Stimulated activated CD4-positive, alpha-beta T cell treated with anti-CD3 and anti-CD28 coated beads, Interleukin-4, amount 100 ng/mL, for 48 hours (primary cell): ENCODE results near the gene GIMAP5.

Source experiments
- DNase-seq, 2 donors: peaks; one replicate each; pipeline ENCODE4 v3.0.0-alpha.2; 2020; ENCODE audit warnings: low read depth in 2 of 2

Gene GIMAP5

GRCh38 chr7:150735596-150736358 lies 1.4 kb upstream of the GIMAP5 start:
- DNase-seq, result no peak

- no peak for DNase-seq
Measured at GRCh38 chr7:150736864-150737263, 354 bp upstream of the GIMAP5 start.

DNA sequence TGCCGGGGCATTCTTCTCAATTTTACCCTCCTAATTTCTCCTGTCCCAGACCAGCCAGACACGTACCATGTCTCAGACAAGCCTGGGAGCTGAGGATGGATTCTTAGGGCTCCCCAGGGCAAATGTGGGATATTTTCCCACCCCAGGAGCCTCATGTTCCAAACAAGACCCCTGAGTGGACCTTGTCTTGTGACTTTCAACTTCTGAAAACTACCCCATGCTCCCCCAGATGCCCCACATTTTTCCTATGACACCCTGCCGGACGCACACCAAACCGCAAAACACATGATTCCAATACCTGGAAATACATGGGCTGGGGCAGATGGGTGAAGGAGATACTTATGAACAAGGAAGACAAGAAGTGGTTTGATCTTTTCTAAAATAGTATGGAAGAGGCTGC lies 874 bp downstream of the GIMAP5 start:
- no peak for DNase-seq

DNA sequence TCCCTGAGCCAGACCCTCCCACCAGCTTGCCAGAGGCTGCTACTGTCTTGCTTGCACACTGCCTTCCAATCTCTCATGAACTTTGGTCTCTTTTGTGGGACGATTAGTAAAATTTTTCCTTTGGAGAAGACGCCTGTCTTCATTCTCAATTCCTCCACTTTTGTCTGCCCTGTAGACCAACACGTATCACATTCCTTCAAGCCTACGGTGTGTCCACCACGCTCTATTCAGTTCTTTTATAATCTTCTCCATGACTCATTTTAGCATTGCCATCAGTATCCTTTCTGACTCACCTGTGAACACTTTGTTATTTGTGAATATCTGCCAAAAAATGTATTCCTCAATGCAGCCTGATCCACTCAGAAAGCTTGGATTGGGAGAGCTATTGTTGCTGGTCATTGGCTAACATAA lies 1.4 kb downstream of the GIMAP5 start:
- DNase-seq, result no peak

GRCh38 chr7:150739033-150739432 lies 1.8 kb downstream of the GIMAP5 start:
- DNase-seq, result no peak

DNA sequence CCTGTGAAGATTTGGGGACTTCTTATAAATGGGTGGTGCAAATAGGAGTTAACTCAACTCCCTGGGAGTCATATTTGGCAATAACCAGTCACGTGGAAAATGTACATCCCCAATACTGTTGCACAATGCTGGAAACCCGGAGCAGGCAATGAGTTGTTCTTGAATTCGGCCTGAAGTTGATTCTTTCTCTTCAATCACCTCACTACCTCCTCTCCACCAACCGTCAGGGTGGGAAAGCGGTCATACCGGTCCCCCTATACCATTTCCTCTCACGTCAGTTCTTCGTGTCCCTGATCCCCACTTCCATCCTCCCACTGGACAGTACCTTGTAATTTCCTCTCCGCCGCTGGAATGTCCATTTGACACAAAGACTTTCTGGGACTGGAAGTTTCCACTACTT lies 2.8 kb downstream of the GIMAP5 start:
- DNase-seq, result no peak

- DNase-seq, result no peak
Measured at GRCh38 chr7:150742286-150742968, 5.2 kb downstream of the GIMAP5 start.

DNA sequence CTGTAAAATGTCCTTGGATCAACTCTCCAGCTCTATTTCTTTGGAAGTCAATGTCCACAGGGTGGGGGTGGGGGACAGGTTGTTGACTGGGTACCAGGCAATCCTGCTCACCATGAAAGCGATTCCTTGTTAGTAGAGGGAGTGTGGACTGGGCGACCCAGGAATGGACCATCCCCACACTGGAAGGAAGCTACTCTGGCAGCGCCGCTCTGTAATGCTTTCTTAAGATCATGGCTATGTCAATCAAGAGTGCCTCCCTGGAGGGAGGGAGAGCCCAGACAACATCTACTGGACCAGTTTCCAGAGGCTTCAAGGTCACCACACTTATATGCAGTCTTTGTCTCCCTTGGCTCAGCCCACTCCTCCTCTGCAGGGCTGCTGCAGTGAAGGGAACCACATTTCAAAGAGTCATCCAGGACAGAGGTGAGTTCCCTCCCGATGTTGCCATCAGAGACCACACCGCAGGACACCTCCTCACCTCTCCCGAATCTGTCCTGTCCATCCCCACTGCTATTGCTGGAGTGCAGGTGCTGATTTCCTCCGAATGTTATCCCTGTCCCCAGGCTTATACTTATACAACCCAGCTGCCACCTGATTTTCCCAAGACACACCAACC lies 6.9 kb downstream of the GIMAP5 start:
- DNase-seq, result no peak

GRCh38 chr7:150745086-150745485 lies 7.9 kb downstream of the GIMAP5 start:
- no peak for DNase-seq

DNA sequence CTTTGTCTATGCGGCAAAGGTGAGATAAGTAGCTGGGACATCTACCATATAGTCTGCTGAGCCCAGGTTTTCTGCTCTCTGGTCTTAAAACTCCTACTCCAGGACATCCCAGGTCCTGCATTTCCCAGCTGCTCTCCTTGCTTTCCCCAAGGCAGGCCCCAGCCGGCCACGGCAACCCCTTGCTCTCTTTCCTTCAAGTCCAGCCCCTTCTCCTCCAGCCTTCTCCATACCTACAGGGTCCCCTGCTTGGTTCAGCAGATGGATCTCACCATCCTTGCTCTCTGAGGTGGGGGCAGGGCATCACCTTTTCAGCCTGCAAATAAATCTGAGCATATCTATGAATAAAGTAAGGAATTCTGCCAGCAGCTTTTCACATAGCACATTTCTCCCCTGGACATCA lies 8.7 kb downstream of the GIMAP5 start:
- DNase-seq, result no peak

DNA sequence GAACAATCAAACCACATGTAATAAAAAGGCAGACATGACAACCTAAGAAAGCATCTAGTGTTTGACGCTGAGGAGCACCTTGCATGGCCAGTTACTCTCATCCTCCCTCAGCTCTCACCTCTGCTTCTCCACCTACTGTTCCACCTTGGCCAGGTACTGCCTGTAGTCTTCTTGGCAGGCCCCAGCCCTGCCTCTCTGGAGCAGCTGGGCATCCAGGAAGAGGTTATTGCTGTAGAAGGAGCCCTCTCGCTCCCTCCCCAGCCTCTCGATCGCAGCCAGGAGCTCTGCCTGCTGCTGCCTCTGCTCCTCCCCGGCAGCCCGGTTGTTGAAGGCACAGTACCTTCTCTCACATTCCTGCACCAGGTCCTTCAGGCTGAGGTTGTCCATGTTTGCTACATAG lies 9.7 kb downstream of the GIMAP5 start:
- DNase-seq, result no peak

- DNase-seq, result no peak
Measured at GRCh38 chr7:150748376-150748775, 11.2 kb downstream of the GIMAP5 start.

GRCh38 chr7:150751702-150752101 lies 14.5 kb downstream of the GIMAP5 start:
- DNase-seq, result no peak

- no peak for DNase-seq
Measured at GRCh38 chr7:150753239-150753638, 16.0 kb downstream of the GIMAP5 start.

GRCh38 chr7:150753826-150754603 lies 16.8 kb downstream of the GIMAP5 start:
- no peak for DNase-seq

DNA sequence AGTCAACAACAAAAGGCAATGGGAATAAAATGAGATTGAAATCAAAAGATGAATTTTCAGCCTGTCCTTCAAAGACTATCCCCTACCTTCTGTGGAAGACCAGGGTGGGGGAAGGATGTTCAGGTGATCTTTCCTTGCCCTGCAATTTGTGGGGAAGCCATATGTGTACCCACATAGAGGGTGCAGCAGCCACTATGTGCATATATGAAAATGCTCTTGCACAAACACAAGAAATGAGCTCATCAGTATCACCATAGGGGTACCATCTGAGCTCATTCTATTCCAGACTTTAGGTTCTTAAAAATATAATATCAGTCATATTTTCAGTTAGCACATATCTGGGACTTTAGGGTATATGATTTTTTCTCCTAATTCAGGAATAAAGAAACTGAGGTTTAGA lies 17.7 kb downstream of the GIMAP5 start:
- no peak for DNase-seq

GRCh38 chr7:150755473-150756099 lies 18.4 kb downstream of the GIMAP5 start:
- DNase-seq, result peak in 1 of 2 donors; percentile 62

- DNase-seq, result no peak
Measured at GRCh38 chr7:150756166-150756565, 18.9 kb downstream of the GIMAP5 start.

- no peak for DNase-seq
Measured at GRCh38 chr7:150756858-150757257, 19.6 kb downstream of the GIMAP5 start.

DNA sequence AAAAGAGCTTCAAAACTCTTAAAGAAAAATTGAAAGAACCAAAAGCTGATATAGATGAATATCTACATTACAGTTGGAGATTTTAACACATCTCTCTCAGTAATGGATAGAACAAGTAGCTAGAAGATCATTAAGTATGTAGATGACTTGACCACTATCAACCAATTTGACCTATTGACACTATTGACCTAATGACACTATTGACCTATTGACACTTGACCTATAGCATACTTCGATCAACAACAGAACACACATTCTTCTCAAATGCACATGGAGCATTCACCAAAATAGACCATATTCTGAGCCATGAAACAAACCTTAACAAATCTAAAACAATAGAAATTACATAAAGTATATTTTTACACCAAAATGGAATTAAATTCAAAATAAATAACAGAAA lies 22.3 kb downstream of the GIMAP5 start:
- no peak for DNase-seq

- DNase-seq, result no peak
Measured at GRCh38 chr7:150766334-150766709, 29.1 kb downstream of the GIMAP5 start.

DNA sequence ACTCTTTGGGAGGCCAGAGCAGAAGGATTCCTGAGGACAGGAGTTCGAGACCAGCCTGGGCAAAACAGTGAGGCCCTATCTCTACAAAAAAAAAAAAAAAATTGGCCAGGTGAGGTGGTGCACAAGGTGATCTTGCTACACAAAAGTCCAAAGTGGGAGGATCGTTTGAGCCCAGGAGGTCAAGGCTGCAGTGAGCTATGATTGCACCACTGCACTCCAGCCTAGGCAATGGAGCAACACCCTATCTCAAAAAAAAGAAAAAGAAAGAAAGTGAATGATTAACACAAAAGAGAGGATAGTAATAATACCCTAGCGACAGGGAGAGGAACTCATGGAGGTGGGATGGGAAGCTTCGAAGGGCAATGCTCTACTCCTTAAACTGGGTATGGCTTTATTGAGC lies 32.5 kb downstream of the GIMAP5 start:
- DNase-seq, result no peak
